Heart left ventricle (tissue), 16 donors: ENCODE results near the gene MGAT3. TPM values are rescaled to one million over a fixed set of nuclear protein-coding genes. Genes with fewer than 3 reads are reported as not detected.

Experiments used
- ATAC-seq, 4 donors: fragments of 200-7000 bp; cut with Tn5 transposase; one replicate each; pipeline ENCODE4 v1.9.1; 2020 to 2022; ENCODE audit warnings: moderate library complexity in 4 of 4, mild to moderate bottlenecking in 3 of 4, moderate number of reproducible peaks in 1 of 4
- DNase-seq, 5 donors: peaks; one replicate each; pipeline ENCODE4 v3.0.0-alpha.2; 2020
- H3K27ac ChIP-seq, 12 donors: fragments of 200-600 bp; sonication (generic) in 4 of 12; one replicate each; pipeline versions ENCODE4 v1.5.0 to v1.8.0; 2016 to 2022; ENCODE audit warnings: mild to moderate bottlenecking in 2 of 12
- H3K27me3 ChIP-seq, 9 donors: fragments of 200-600 bp; sonication (generic) in 2 of 9; one replicate each; pipeline versions ENCODE4 v1.5.1 to v1.8.0; 2016 to 2022; ENCODE audit warnings: mild to moderate bottlenecking in 3 of 9
- H3K36me3 ChIP-seq, 9 donors: fragments of 200-600 bp; sonication (generic) in 2 of 9; one replicate each; pipeline versions ENCODE4 v1.5.0 to v1.8.0; 2018 to 2022; ENCODE audit warnings: mild to moderate bottlenecking in 2 of 9
- H3K4me1 ChIP-seq, 12 donors: fragments of 200-600 bp; sonication (generic) in 4 of 12; one replicate each; pipeline versions ENCODE4 v1.5.0 to v1.8.0; 2016 to 2022; ENCODE audit warnings: mild to moderate bottlenecking in 3 of 12
- H3K4me3 ChIP-seq, 12 donors: fragments of 200-600 bp; sonication (generic) in 4 of 12; one replicate each; pipeline versions ENCODE4 v1.5.0 to v1.8.0; 2017 to 2022; ENCODE audit warnings: mild to moderate bottlenecking in 9 of 12, moderate library complexity in 4 of 12
- H3K9me3 ChIP-seq, 12 donors: fragments of 200-600 bp; sonication (generic) in 4 of 12; one replicate each; pipeline versions ENCODE4 v1.5.0 to v1.8.0; 2016 to 2022; ENCODE audit warnings: mild to moderate bottlenecking in 1 of 12
- CTCF ChIP-seq, 12 donors: fragments of 200-600 bp; sonication (generic) in 4 of 12; IDR thresholded peaks; one replicate each; pipeline versions ENCODE4 v1.5.0 to v1.8.0; 2018 to 2022; ENCODE audit warnings: antibody characterized with exemption in 12 of 12, mild to moderate bottlenecking in 5 of 12
- POLR2A ChIP-seq, 2 donors: fragments of 450-650 bp; IDR thresholded peaks; one replicate each; pipeline ENCODE4 v1.6.1; 2017; ENCODE audit warnings: antibody characterized with exemption in 2 of 2, mild to moderate bottlenecking in 2 of 2, moderate library complexity in 2 of 2
- WGBS, 4 donors: extraction: QIAGEN DNeasy Blood & Tissue Kit in 2 of 4; methylation state at CpG; one replicate each; pipeline versions ENCODE4 v1.1.5 to v1.1.7; 2013 to 2018; 5-methylcytosine and 5-hydroxymethylcytosine counted together
- intact Hi-C, 10 donors: fragments of 100-400 bp; cut with DNase I; formaldehyde crosslinking; loops; one replicate each; pipeline versions ENCODE4 v1.11.1 to v1.14.2; 2022
- polyA plus RNA-seq, 2 donors: library from polyadenylated mRNA; stranded (reverse); fragments of 200-250 nt; gene quantifications; one replicate each; pipeline ENCODE4 v1.2.3, GENCODE V29; 2013
- total RNA-seq, 9 donors: library from RNA; depleted of rRNA in 2 of 9; stranded (reverse); fragments of >200 nt in 2 of 9; fragmentation: NEBNext Ultra II Directional in 3 of 9; extraction: Animal tissue kit (Norgen Biotek cat#: 25700) in 3 of 9; gene quantifications; one replicate each; pipeline versions ENCODE4 v1.1.0 to v1.2.4, GENCODE V29; 2016 to 2023
- donor health status: ischemic (EF 13 %, LVEDD 7.1; RV severe dilation, severe dysfunction).
- donor health status: healthy with polysubstance abuse.
- donor health status: DM: no; HTN: yes; CAD: no.
- donor health status: DM: no; HTN: no; CAD: no.
- donor health status: ischemic (EF 25% LVEDD 6.9; RV normal size, moderate dysfunction).
- donor health status: ischemic (EF 25% LVEDD 5.7; RV mildly dilated, moderate dysfunction).
- donor health status: healthy.
- donor health status: DM: yes; HTN: yes; CAD: no.
- donor health status: ischemic (EF 35%, LVEDD 5.7; RV mildly dilated, moderate dysfunction).
- donor health status: nonischemic (EF 11% LVEDD 7.7; RV severe dilation, severe dysfunction).
- donor health status: DM: yes; HTN: yes; CAD: no.
- donor health status: PGD.
- donor health status: ischemic (EF 29% LVEDD 5.4; RV normal size, mild dysfunction).
- donor health status: nonischemic (EF 23%, LVEDD 6.1; RV moderate dilation, normal function).

Gene MGAT3
- total and polyA plus RNA-seq, 11 donors = 2.2 to 9.9 (median 4.4) TPM

- no peaks in the 10 kb centered on the region for H3K9me3 ChIP-seq
- peak overlapping the region; percentile 47 to 81 (median 63) for H3K4me3 ChIP-seq
- H3K27ac ChIP-seq = peak overlapping the region; percentile 32 to 89 (median 72)
- no peak for TF ChIP-seq CTCF (IDR thresholded peaks at IDR 0.05)
- no peak for TF ChIP-seq POLR2A (IDR thresholded peaks at IDR 0.05)
- H3K27me3 ChIP-seq = peaks cover 0 to 25% (median 6%) of the 10 kb centered on the region in 9 donors
- WGBS, 4 donors = 51 to 58% (median 52%) methylated on average over 10 of the region's 10 CpGs
- no peak for ATAC-seq
- DNase-seq = no peak
- no peaks in the 10 kb centered on the region for H3K36me3 ChIP-seq
- intact Hi-C loops = no loop called here
- peaks cover 0 to 44% (median 21%) of the 10 kb centered on the region in 12 donors for H3K4me1 ChIP-seq
Measured at GRCh38 chr22:39458444-39459083, 1.8 kb downstream of the MGAT3 start.

- Histone ChIP-seq H3K9me3 (no peaks in the 10 kb centered on the region), H3K4me1 (peaks cover 7 to 52% (median 23%) of the 10 kb centered on the region in 12 donors), H3K36me3 (no peaks in the 10 kb centered on the region), H3K4me3 (no peak overlapping the region), H3K27ac (no peak overlapping the region), H3K27me3 (peaks cover 0 to 25% (median 6%) of the 10 kb centered on the region in 9 donors)
- WGBS, 4 donors = 74 to 87% (median 82%) methylated on average over 10 to 11 of the region's 11 CpGs
- ATAC-seq (no peak), DNase-seq (no peak)
- intact Hi-C loops = loop anchor here in 3 of 10 donors (5.0 kb wide), 2 partner anchors 58 to 63 kb away; partner anchors contain the start of gene ATF4 (in 1 of the 3)
- TF ChIP-seq POLR2A (IDR thresholded peaks at IDR 0.05) (no peak), CTCF (IDR thresholded peaks at IDR 0.05) (no peak)
Measured at GRCh38 chr22:39459681-39460080, 2.9 kb downstream of the MGAT3 start.

- peak; percentile 51 to 68 (median 59) for ATAC-seq
- intact Hi-C loops = loop anchor here in 3 of 10 donors (5.0 kb wide), 2 partner anchors 55 to 60 kb away; partner anchors contain the start of gene ATF4 (in 1 of the 3)
- Histone ChIP-seq H3K4me1 (peaks cover 16 to 69% (median 37%) of the 10 kb centered on the region in 12 donors), H3K9me3 (no peaks in the 10 kb centered on the region), H3K4me3 (no peak overlapping the region), H3K27me3 (peaks cover 0 to 12% (median 6%) of the 10 kb centered on the region in 9 donors), H3K36me3 (no peaks in the 10 kb centered on the region), H3K27ac (peak overlapping the region; percentile 52 to 89 (median 72))
- DNase-seq = peak; percentile 63 to 84 (median 75)
- WGBS, 4 donors = 50 to 52% (median 52%) methylated on average over 13 of the region's 13 CpGs
- TF ChIP-seq CTCF (IDR thresholded peaks at IDR 0.05) = peak in 11 of 12 donors; percentile 2 to 50 (median 33)
- peak in 1 of 2 donors; percentile 16 for TF ChIP-seq POLR2A (IDR thresholded peaks at IDR 0.05)
Measured at GRCh38 chr22:39462443-39463221, 5.8 kb downstream of the MGAT3 start.

- H3K4me3 ChIP-seq = no peak overlapping the region
- DNase-seq (no peak), ATAC-seq (no peak)
- no peaks in the 10 kb centered on the region for H3K36me3 ChIP-seq
- H3K4me1 ChIP-seq = peaks cover 16 to 66% (median 35%) of the 10 kb centered on the region in 12 donors
- no peaks in the 10 kb centered on the region for H3K9me3 ChIP-seq
- TF ChIP-seq CTCF (IDR thresholded peaks at IDR 0.05) (no peak), POLR2A (IDR thresholded peaks at IDR 0.05) (no peak)
- peak overlapping the region; percentile 52 to 89 (median 72) for H3K27ac ChIP-seq
- H3K27me3 ChIP-seq = peaks cover 0 to 6% (median 3%) of the 10 kb centered on the region in 9 donors
- whole genome bisulfite sequencing, 4 donors = 84 to 95% (median 89%) methylated on average over 5 to 6 of the region's 6 CpGs
- intact Hi-C loops = loop anchor here in 3 of 10 donors (5.0 kb wide), 2 partner anchors 54 to 59 kb away; partner anchors contain the start of gene ATF4 (in 1 of the 3)
Measured at GRCh38 chr22:39463277-39463676, 6.5 kb downstream of the MGAT3 start.
